T-cell (primary cell): ENCODE measurements around the gene COL18A1. TPM values are rescaled to one million over a fixed set of nuclear protein-coding genes. Genes with fewer than 3 reads are reported as not detected.

Experiments used
- ATAC-seq, 4 experiments: fragments of 200-7000 bp in 3 of 4; fragments of 150-1000 bp in 1 of 4; cut with Tn5 transposase; replicated peaks in 1 of 4; 1 replicate in 3 of 4; 2 replicates in 1 of 4; pipeline ENCODE4 v1.10.0; 2021; ENCODE audit warnings: moderate library complexity in 3 of 4, mild to moderate bottlenecking in 2 of 4, moderate number of reproducible peaks in 1 of 4
- CTCF ChIA-PET, 2 donors: fragments of 300-600 bp; sonication (Branson Sonifier 250); formaldehyde crosslinking; loops; one replicate each; lab custom pipeline; 2022; ENCODE audit warnings: antibody characterized with exemption in 2 of 2; lab: Charles Lee
- POLR2A ChIA-PET, 2 donors: fragments of 300-600 bp; sonication (Branson Sonifier 250); formaldehyde crosslinking; loops; one replicate each; lab custom pipeline; 2022; ENCODE audit warnings: antibody characterized with exemption in 2 of 2; lab: Charles Lee
- DNase-seq, 35 experiments: peaks; one replicate each; pipeline versions ENCODE4 v3.0.0 to v3.0.0-alpha.2; 2013 to 2023
- H3K27ac ChIP-seq: one replicate; pipeline ENCODE4 v1.5.1; 2013; ENCODE audit warnings: low read length
- H3K27me3 ChIP-seq, 2 experiments: replicated peaks in 1 of 2; 1 replicate in 1 of 2; 2 replicates in 1 of 2; pipeline versions ENCODE4 v1.6.1 to v1.7.0; 2013; ENCODE audit warnings: low read length in 1 of 2, mixed read lengths in 1 of 2; ENCODE audit not compliant: control insufficient read depth in 2 of 2, insufficient read depth in 2 of 2; ENCODE audit errors: extremely low read depth in 1 of 2
- H3K36me3 ChIP-seq, 2 donors: 1 replicate in 1 of 2; 2 replicates in 1 of 2; pipeline versions ENCODE4 v1.6.1 to v1.7.0; 2013; ENCODE audit warnings: low read length in 1 of 2; ENCODE audit not compliant: control insufficient read depth in 2 of 2, insufficient read depth in 1 of 2; ENCODE audit errors: extremely low read depth in 1 of 2
- H3K4me1 ChIP-seq, 2 experiments: 1 replicate in 1 of 2; 2 replicates in 1 of 2; pipeline versions ENCODE4 v1.6.1 to v1.7.0; 2013; ENCODE audit warnings: low read length in 2 of 2, mixed read lengths in 1 of 2; ENCODE audit not compliant: insufficient read depth in 2 of 2, control insufficient read depth in 1 of 2; ENCODE audit errors: extremely low read depth in 1 of 2
- H3K4me3 ChIP-seq, 2 donors: 1 replicate in 1 of 2; 2 replicates in 1 of 2; pipeline versions ENCODE4 v1.5.1 to v1.7.0; 2013; ENCODE audit warnings: mild to moderate bottlenecking in 2 of 2, low read length in 1 of 2, moderate library complexity in 1 of 2; ENCODE audit not compliant: control insufficient read depth in 1 of 2; ENCODE audit errors: extremely low read depth in 1 of 2
- H3K9me3 ChIP-seq: 2 replicates; pipeline ENCODE4 v1.7.0; 2013
- H3K27ac Mint-ChIP-seq, 2 donors: one replicate each; pipeline ENCODE4 v1.8.0; 2020 to 2021; ENCODE audit warnings: mild to moderate bottlenecking in 2 of 2, mixed read lengths in 2 of 2
- H3K27me3 Mint-ChIP-seq, 2 donors: one replicate each; pipeline ENCODE4 v1.8.0; 2021 to 2022; ENCODE audit warnings: mixed read lengths in 2 of 2
- H3K36me3 Mint-ChIP-seq: one replicate; pipeline ENCODE4 v1.8.0; 2021; ENCODE audit warnings: mixed read lengths
- H3K4me1 Mint-ChIP-seq, 3 donors: one replicate each; pipeline ENCODE4 v1.8.0; 2020 to 2022; ENCODE audit warnings: mixed read lengths in 3 of 3, mild to moderate bottlenecking in 1 of 3
- H3K4me3 Mint-ChIP-seq, 3 donors: one replicate each; pipeline ENCODE4 v1.8.0; 2020 to 2022; ENCODE audit warnings: mild to moderate bottlenecking in 3 of 3, mixed read lengths in 3 of 3, moderate library complexity in 3 of 3
- H3K9me3 Mint-ChIP-seq, 3 donors: one replicate each; pipeline ENCODE4 v1.8.0; 2020 to 2022; ENCODE audit warnings: mixed read lengths in 3 of 3
- WGBS: methylation state at CpG from one replicate; pipeline ENCODE4 v1.1.5; 2013; ENCODE audit warnings: missing lambda C conversion rate; ENCODE audit not compliant: insufficient coverage; 5-methylcytosine and 5-hydroxymethylcytosine counted together
- total RNA-seq, 35 experiments: library from RNA in 6 of 35; stranded (reverse) in 6 of 35; fragments of 120-200 nt in 1 of 35; gene quantifications; one replicate each; pipeline versions ENCODE4 v1.2.1 to v1.2.4 and lab custom pipeline; 2013 to 2026

COL18A1 gene
- total RNA-seq, 5 donors from 2014 or later (not counting 1 experiment from before 2014, with no cell fraction given), result 7.2 to 53.8 (median 10.5) TPM

DNA sequence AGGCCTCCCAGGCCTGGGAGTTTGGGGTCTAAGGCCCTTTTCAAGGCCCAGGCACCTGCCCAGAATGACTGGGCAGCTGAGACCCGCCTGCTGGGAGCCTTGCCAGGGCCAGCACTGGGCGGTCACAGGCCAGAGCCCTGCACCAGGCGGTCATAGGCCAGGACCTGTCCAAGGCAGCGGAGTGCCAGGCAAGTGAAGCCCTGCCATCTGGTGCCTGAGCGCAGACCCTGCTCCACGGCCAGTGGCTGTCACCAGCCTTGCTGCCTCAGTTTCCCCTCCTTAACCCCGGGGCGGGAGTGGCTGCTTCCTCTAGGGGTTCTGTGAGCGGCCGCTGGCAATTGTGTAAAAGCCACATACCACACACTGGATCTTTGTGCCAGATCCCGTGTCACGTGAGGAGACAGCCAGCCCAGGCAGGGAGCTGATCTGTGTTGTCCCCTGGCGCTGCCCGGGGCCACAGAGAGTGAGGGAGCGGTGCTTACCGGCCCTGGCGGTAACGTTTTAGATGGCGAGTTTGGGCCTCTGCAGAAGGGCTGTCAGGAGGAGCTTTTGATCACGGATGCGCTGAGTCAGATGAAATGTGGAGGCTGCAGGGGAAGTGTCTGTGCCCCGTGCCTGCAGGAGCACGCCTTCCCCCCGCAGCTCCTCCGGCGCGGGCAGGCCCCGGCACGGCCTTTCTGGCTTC lies 4.6 kb downstream of the COL18A1 start:
- peaks cover 13 to 43% of the 10 kb centered on the region in 2 donors for H3K27me3 Mint-ChIP-seq
- Histone ChIP-seq H3K4me3 (no peak overlapping the region), H3K9me3 (no peaks in the 10 kb centered on the region), H3K27me3 (peaks cover 4 to 72% of the 10 kb centered on the region in 2 experiments), H3K27ac (no peak overlapping the region), H3K36me3 (no peaks in the 10 kb centered on the region), H3K4me1 (peaks cover 3 to 6% of the 10 kb centered on the region in 2 experiments)
- H3K4me3 Mint-ChIP-seq, result no peak overlapping the region
- no peak overlapping the region for H3K27ac Mint-ChIP-seq
- H3K36me3 Mint-ChIP-seq, result no peaks in the 10 kb centered on the region
- DNase-seq (no peak), ATAC-seq (no peak)
- H3K9me3 Mint-ChIP-seq, result no peaks in the 10 kb centered on the region
- ChIA-PET CTCF (no interaction called here), POLR2A (no interaction called here)
- H3K4me1 Mint-ChIP-seq, result peaks cover 0 to 3% (median 1%) of the 10 kb centered on the region in 3 donors
- 86% methylated on average over 25 of the region's 29 CpGs for WGBS

DNA sequence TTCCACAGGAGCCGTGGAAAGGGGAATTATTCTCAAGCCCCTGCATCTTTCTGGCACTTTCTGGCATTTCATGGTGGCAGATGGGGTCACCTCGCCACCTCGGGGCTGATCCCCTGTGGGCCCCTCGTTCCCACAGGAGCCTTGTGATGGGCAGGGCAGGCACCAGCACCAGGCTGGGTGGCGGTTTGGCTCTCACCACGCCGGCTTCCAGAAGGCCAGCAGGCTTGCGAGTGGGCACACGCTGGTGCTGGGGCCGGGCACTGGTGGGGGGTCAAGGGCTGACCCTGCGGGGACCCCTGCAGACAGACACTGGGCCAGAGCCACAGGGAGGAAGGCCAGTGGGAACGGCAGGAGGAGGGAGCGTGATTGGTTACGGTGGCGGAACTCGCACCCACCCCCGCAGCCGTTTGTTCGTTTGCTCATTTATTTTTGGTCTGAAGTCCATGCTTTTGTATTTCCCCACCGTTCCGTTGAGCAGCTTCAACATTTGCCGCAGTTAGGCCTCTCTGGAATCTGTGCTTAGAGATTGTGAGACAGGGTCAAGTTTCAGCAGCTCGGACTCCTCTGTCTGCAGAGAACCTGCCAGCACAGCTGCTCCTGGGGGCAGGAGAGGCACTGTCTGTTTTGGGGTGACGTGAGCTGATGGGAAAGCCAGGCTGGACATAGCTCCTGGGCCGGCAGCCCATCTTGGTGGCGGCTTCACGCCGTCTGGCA lies 5.3 kb downstream of the COL18A1 start:
- no peaks in the 10 kb centered on the region for H3K36me3 Mint-ChIP-seq
- Histone ChIP-seq H3K27me3 (peaks cover 4 to 73% of the 10 kb centered on the region in 2 experiments), H3K9me3 (no peaks in the 10 kb centered on the region), H3K36me3 (no peaks in the 10 kb centered on the region), H3K4me3 (no peak overlapping the region), H3K4me1 (peaks cover 3 to 6% of the 10 kb centered on the region in 2 experiments), H3K27ac (no peak overlapping the region)
- H3K4me1 Mint-ChIP-seq, result peaks cover 0 to 3% (median 1%) of the 10 kb centered on the region in 3 donors
- ChIA-PET POLR2A (no interaction called here), CTCF (no interaction called here)
- DNase-seq (no peak), ATAC-seq (no peak)
- peaks cover 13 to 43% of the 10 kb centered on the region in 2 donors for H3K27me3 Mint-ChIP-seq
- H3K9me3 Mint-ChIP-seq, result no peaks in the 10 kb centered on the region
- no peak overlapping the region for H3K27ac Mint-ChIP-seq
- H3K4me3 Mint-ChIP-seq, result no peak overlapping the region
- WGBS, result 90% methylated on average over 27 of the region's 28 CpGs

DNA sequence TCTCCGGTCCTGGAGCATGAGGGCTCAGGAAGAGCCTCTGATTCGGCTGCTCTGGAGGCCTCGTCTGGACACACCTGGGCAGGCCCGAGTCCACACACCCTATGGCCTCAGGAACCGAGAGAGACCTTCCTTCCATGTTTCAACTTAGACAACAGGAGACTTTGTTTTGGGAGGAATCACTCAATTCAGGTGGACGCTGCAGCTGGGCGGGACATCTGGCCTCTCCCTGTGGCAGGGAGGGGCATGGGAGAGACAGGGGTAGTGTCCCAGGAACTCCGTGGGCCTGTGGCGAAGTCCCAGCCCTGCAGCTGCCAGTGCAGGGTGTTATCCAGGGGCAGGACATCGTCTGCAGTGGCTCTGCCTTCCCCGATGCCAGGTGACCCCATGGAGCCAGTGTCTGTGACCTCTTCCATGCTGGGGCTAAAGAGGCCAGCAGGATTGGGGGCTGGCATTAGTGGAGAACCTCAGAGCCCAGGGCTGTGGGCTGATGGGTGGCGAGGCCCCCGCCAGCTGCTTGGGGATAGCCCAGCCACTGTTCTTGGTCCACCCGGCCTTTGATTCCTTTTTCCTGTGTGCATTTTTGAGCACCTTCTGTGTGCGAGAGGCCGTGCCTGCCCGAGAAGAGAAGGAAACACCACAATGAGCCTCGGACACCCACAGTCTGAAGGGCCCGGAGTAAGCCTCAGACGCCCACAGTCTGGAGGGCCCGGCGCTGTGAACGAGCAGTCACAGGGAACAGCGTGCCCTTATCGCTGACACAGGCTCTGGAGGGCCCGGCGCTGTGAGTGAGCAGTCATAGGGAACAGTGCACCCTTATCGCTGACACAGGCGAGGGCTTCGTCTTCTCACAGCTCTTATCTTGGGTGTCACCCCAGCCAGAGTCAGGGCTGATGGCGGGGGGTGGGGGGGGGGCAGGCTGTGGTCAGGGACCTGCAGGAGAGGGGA lies 6.2 kb downstream of the COL18A1 start:
- peaks cover 13 to 43% of the 10 kb centered on the region in 2 donors for H3K27me3 Mint-ChIP-seq
- ChIA-PET CTCF (interaction anchor here in 1 of 2 donors (0.7 kb wide), 1 partner anchor 18 kb away, joined by 3 read pairs; no protein-coding TSS in a partner anchor), POLR2A (interaction anchor here in 1 of 2 donors (0.6 kb wide), 1 partner anchor 1001 kb away, joined by 7 read pairs; no protein-coding TSS in a partner anchor)
- no peak for ATAC-seq
- H3K4me3 ChIP-seq, result no peak overlapping the region
- H3K4me3 Mint-ChIP-seq, result no peak overlapping the region
- peaks cover under 1 to 1% of the 10 kb centered on the region in 2 experiments for H3K4me1 ChIP-seq
- no peak overlapping the region for H3K27ac Mint-ChIP-seq
- H3K9me3 Mint-ChIP-seq, result no peaks in the 10 kb centered on the region
- no peaks in the 10 kb centered on the region for H3K36me3 ChIP-seq
- H3K27ac ChIP-seq, result no peak overlapping the region
- DNase-seq, result no peak
- WGBS, result 84% methylated on average over 23 of the region's 31 CpGs
- H3K36me3 Mint-ChIP-seq, result no peaks in the 10 kb centered on the region
- H3K9me3 ChIP-seq, result no peaks in the 10 kb centered on the region
- H3K4me1 Mint-ChIP-seq, result peaks cover 0 to 3% (median 1%) of the 10 kb centered on the region in 3 donors
- H3K27me3 ChIP-seq, result peaks cover 4 to 78% of the 10 kb centered on the region in 2 experiments

DNA sequence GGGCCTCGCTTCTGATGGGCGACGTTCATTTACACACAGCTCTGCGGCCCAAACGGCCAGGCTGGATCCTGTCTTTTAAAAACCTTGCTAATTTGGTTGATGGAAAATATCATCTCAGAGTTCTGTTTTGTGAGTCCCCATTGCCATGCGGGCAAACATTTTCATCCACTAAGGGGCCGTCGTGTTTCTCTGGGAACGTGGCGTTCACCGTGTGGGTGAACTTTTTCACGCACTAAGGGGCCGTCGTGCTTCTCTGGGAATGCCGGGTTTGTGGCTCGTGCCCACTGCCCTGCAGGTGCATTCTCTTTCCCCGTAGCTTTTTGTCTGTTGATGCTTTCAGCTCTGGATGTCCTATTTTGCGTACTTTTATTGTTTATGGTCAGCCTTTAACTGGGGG lies 6.8 kb downstream of the COL18A1 start:
- no peaks in the 10 kb centered on the region for H3K9me3 Mint-ChIP-seq
- no peaks in the 10 kb centered on the region for H3K36me3 Mint-ChIP-seq
- H3K4me1 Mint-ChIP-seq, result no peaks in the 10 kb centered on the region
- no peak overlapping the region for H3K4me3 Mint-ChIP-seq
- Histone ChIP-seq H3K27ac (no peak overlapping the region), H3K4me1 (no peaks in the 10 kb centered on the region), H3K4me3 (no peak overlapping the region), H3K36me3 (no peaks in the 10 kb centered on the region), H3K9me3 (no peaks in the 10 kb centered on the region), H3K27me3 (peaks cover 4 to 73% of the 10 kb centered on the region in 2 experiments)
- DNase-seq (no peak), ATAC-seq (no peak)
- CTCF ChIA-PET, result interaction anchor here in 1 of 2 donors (0.7 kb wide), 1 partner anchor 17 kb away, joined by 3 read pairs; no protein-coding TSS in a partner anchor
- WGBS, result 86% methylated on average over 13 of the region's 18 CpGs
- H3K27me3 Mint-ChIP-seq, result peaks cover 7 to 38% of the 10 kb centered on the region in 2 donors
- POLR2A ChIA-PET, result interaction anchor here in 1 of 2 donors (0.6 kb wide), 1 partner anchor 1000 kb away, joined by 7 read pairs; no protein-coding TSS in a partner anchor
- no peak overlapping the region for H3K27ac Mint-ChIP-seq

DNA sequence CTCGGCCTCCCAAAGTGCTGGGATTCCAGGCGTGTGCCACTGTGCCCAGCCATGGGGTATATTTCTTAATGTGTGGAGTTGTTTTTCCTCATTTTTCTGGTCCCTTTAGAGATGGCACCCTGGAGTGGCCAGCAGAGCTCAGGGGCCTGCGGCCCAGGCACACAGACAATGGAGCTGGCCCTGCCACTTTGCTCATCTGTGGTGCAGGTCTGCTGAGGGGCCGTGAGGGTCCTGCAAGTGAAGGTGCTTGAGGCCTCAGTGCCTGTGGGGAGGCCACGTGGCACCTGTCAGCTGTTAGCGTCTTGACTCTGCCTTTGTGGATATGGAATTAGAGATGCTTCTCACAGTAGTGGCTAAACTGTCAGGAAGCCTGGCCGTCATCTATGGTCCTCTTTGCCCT lies 7.5 kb downstream of the COL18A1 start:
- Histone ChIP-seq H3K27me3 (peaks cover under 1 to 70% of the 10 kb centered on the region in 2 experiments), H3K36me3 (no peaks in the 10 kb centered on the region), H3K9me3 (no peaks in the 10 kb centered on the region), H3K27ac (no peak overlapping the region), H3K4me3 (no peak overlapping the region), H3K4me1 (no peaks in the 10 kb centered on the region)
- ChIA-PET POLR2A (no interaction called here), CTCF (no interaction called here)
- no peaks in the 10 kb centered on the region for H3K9me3 Mint-ChIP-seq
- no peak overlapping the region for H3K4me3 Mint-ChIP-seq
- no peak for ATAC-seq
- no peak for DNase-seq
- no peak overlapping the region for H3K27ac Mint-ChIP-seq
- H3K36me3 Mint-ChIP-seq, result no peaks in the 10 kb centered on the region
- H3K4me1 Mint-ChIP-seq, result no peaks in the 10 kb centered on the region
- 71% methylated on average over 6 of the region's 7 CpGs for WGBS
- H3K27me3 Mint-ChIP-seq, result peaks cover 6 to 33% of the 10 kb centered on the region in 2 donors
